HS-5 (cell line): ENCODE measurements around the gene TRIM10.
"Not testable (repeated sequence)": the region's sequence is repeated elsewhere in the genome, so short reads cannot be mapped to it uniquely, and the experiment has no call there.

ENCODE experiments used
- DNase-seq: peaks from one replicate; pipeline ENCODE4 v3.0.0-alpha.2; 2012; ENCODE audit warnings: low read depth

Gene TRIM10

GRCh38 chr6:30129265-30130178 is 31.5 kb downstream of the TRIM10 start:
- no peak for DNase-seq

GRCh38 chr6:30127238-30128093 is 33.5 kb downstream of the TRIM10 start:
- DNase-seq: no peak

GRCh38 chr6:30122515-30122914 is 38.5 kb downstream of the TRIM10 start:
- DNase-seq: no peak

GRCh38 chr6:30121446-30122366 is 39.3 kb downstream of the TRIM10 start:
- no peak for DNase-seq

DNA sequence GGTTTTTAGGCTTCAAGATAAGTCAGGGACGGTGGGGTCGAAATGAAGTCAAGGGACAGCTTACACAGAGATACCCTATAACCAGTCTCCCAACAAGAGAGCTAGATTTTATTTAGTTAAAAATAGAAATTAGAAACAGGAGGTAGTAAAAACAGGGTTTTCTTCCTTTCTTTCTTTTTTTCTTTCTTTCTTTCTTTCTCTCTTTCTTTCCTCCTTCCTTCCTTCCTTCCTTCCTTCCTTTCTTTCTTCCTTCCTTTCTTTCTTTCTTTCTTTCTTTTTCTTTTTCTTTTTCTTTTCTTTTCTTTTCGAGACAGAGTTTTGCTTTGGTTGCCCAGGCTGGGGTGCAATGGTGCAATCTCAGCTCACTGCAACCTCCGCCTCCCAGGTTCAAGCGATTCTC is 42.3 kb downstream of the TRIM10 start:
- DNase-seq: not testable (repeated sequence)

DNA sequence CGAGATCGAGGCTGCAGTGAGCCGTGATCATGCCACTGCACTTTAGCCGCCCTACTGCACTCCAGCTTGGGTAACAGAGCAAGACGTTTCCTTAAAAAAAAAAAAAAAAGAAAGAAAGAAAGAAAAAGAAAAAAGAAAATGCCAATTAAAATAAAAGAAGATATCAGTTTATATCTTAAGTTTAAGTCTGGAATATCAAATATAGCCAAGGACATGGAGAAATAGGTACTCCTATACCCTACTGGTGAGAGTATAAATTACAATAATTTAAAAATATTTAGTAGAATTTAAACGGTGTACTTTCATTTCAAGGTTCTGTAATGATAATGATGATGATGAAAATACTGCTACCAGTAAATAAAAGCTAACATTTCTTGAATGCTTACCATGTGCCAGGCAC is 44.3 kb downstream of the TRIM10 start:
- DNase-seq: no peak

DNA sequence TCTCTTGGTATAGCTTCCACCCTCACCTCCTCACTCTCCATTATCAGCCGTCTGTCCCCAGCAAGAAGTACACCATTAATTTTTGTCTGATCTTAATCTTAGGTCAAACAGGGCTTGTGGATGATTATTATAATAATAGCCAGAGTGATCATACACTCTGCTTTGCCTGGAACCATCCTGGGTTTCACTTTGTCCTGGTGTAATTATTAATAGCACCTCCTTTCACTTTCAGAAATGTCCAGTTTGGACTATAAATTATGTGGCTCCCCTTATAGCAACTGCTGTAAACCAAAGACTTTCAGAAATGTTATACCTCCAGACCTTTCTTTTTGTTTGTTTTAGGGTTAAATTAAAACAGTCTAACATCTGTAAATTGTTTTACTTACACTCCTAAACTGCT is 47.2 kb downstream of the TRIM10 start:
- DNase-seq: no peak

DNA sequence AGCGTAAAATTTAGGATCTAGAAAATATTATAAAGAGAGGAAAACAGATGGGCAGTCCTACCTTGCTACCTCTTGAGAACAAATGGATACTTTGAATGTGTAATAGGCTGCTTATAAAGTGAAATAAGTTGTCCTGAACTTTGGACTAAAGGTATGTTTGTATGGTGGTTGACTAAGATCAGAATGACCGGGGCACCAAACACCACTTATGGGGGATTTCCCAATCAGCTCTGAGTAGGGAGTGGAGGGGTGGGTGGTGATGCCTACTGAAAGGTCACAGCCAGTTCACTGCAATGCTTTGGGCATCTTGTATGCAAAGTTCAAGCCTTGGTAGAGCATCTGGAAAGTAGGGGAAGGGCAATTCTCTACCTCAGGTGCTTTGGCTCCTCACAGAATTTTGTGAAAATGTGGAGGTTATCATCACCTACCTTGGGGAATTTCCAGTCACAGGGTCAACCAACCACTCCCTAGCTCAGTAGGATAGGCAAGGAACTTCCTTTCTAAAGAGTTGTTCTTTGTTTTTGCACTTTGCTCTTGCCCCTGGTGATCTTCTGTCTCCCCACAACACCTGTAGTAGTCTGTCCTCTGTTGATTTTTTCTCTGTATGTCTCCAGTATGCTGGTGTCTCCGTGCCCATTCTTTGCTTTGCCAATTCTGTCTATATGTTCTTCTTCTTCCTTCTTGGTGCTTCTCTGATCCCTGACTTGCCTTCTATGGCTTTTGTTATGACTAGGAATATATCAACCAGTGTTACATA is 47.8 kb downstream of the TRIM10 start, which contains the start of gene TRIM31:
TSS of gene TRIM31 (minus strand) at position 88 of the 757 bp plus-strand sequence. CDS start 285 bp downstream, outside the sequence.
- no peak for DNase-seq

GRCh38 chr6:30112402-30112994 is 48.5 kb downstream of the TRIM10 start:
- DNase-seq: no peak

DNA sequence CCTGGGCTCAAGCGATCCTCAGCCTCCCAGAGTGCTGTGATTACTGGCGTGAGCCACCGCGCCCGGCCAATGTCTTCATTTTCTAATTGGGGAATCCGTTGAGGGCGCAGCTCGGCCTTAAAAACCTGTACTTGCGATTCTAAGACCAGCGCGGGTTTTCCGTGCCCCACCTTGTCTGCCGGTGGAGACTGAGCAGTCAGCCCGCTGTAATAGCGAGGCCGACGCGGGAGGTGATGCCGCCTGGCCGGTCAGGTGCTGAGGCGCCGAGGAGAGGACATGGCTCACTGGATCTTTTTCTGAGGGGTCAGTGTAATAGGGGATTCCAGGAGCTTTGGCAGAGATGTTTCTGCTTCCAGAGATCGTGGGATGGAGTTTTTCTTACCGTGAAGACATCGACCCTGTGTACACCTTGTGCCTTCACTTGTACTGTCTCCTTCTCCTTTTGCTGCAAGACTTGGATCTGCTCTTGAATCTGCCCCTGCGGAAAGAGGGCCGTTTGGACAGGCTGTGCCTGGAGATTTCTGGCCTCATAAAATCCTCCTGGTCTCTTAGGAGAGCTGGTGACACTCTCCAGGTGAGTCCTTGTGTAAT is 49.6 kb downstream of the TRIM10 start:
- DNase-seq: no peak

GRCh38 chr6:30104661-30105060 is 56.4 kb downstream of the TRIM10 start:
- no peak for DNase-seq

DNA sequence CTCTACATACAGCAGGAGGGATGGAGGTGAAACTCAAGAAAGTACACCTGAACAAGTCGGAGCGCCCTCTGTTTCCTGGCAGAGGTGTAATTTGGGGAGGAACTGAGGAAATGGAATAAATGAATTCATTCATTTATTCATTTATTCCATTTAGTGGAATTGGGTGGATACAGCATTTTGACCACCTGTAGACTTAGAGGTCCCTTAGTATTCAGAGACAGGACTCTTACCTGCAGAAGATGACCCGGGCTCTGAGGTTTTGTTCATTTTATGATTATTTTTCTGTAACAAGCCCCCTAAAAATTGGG is 57.2 kb downstream of the TRIM10 start:
- DNase-seq: no peak

DNA sequence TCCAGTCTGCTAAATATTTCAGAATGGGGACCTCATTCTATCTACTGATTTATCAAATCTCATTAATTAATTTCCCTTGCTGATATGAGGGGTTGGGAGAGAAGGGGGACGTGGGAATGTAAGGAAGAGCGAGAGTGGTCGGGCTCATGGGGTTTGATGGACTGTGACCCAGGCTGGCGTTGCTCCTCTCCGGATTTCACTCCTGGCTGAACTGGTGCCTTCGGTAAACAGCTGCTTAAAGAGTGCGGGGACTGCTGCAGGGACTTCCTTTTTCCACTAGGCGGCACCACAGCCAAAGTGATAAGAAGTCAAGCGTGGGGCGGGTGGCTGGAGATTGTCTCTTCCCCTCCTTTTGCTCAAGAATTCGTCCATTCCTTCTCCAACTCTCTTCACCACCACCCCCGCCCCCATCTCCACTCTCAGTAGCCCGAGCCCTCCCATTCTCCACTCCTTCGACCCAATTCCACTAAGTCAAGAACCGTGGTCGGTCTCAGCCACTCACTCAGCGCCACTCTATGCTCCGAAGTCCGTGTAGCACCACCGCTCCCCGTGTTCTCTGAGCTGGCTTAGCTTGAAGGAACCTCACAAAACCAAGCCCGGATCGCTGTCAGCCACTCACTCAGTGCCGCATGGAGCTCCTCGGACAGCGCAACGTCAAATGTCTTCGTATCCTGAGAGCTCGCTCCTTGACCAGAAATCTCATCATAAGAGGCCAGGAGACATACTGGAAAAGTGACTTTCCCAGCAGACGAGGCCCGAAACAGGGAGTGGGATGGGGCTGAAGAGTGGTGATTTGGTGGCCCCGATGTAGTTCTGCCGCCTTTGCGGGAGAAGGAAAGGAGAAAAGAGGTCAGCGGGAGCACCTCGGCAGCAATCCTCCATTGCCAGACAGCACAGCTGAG is 57.8 kb downstream of the TRIM10 start:
- peak; percentile 71 for DNase-seq

DNA sequence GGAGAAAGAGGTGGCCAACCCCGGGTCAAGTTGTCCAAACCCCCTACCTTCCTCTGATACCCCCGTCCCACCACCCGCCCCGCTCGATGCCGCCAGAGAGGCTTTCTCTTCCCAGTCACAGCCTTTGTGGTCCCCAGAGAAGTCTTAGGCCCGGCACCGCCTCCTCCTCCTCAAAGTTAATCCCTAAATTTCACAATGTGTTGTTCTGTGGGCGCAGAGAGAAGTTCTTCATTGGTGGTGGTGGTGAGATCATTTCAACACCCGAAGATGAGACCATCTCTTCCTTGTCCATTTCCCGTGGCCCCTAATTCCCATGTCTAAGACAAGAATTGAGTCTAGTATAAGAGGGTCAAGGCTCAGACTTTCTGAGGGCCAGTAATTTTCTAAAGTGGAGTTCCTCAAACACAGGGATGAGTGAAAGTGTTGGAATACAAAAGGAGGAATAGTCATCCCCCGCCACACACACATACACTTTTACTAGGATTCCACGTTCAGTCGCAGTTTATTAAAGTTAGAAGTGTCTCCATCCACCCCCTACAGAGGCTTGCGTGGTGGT is 58.5 kb downstream of the TRIM10 start:
- no peak for DNase-seq
